DOHH2 (cell line): ENCODE results near the gene HID1.

Experiments used
- CTCF ChIP-seq: fragments of 200-600 bp; sonication (generic); IDR thresholded peaks from one replicate; pipeline ENCODE4 v1.5.1; 2014; ENCODE audit warnings: antibody characterized with exemption, mild to moderate bottlenecking, low read depth, low read length; ENCODE audit not compliant: poor library complexity, severe bottlenecking
- EZH2phosphoT487 ChIP-seq: fragments of 200-600 bp; sonication (generic); IDR thresholded peaks from 2 replicates; pipeline ENCODE4 v1.6.1; 2017; ENCODE audit warnings: borderline replicate concordance, mild to moderate bottlenecking, antibody characterized with exemption, low read length, moderate library complexity, mixed read lengths

GRCh38 chr17:74903671-74904070, 68.9 kb downstream of the HID1 start:
- TF ChIP-seq CTCF, result no peak
- TF ChIP-seq EZH2phosphoT487, result no peak
